T47D (cell line): Measurements from ENCODE around the gene GSTT2.

Experiments used
- DNase-seq, 2 experiments: peaks; one replicate each; pipeline versions ENCODE4 v3.0.0 to v3.0.0-alpha.2; 2011 to 2012; ENCODE audit warnings: low read depth in 1 of 2, low spot score in 1 of 2
- JUND ChIP-seq: IDR thresholded peaks from 2 replicates; pipeline ENCODE4 v1.6.1; 2012; ENCODE audit warnings: low read depth
- in situ Hi-C: cut with HindIII; loops from 2 replicates; pipeline ENCODE4 v1.10.0; 2016; ENCODE audit warnings: low sequenced_read_pairs, low pct_unique_long_range_greater_than_20kb

Gene GSTT2

DNA sequence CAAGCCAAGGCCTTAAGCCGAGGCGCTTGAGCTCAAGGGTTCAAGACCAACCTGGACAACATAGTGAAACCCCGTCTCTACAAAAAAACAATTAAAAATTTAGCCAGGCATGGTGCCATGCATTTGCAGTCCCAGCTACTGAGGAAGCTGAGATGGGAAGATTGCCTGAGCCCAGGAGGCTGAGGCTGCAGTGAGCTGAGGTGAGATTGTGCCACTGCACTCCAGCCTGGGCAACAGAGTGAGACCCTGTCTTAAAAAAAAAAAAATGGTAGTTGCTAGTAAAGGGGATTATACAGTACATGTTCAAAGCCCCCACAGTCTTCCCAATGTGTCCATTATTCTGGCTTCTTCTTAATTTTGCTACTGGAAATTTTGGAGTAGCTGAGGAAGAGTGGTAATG lies 49.4 kb downstream of the GSTT2 start:
- no peak for DNase-seq
- no peak for TF ChIP-seq JUND

DNA sequence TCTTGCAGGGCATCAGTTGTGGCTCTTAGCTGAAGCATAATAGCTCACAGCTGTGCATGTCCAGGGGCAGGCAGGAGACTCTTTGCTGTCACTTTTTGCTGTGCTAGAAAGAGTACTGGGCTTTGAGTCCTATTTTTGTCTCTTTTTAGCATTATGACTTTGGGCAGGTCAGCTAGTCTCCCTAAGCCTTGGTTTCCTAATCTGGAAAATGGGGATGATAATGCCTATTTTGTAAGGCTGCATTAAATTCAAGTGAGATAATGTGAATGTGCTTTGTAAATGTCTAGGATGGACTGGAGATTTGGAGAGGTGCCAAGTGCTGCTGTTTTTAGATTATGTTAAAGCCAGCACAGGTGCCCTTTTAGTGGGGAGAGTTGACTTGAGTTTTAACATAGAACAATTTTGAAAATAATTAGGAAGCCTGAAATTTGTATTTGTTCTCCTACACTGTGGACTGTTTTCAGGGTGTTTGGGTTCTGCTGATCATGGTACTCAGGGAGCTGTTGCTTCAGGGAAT lies 50.3 kb downstream of the GSTT2 start:
- no peak for DNase-seq
- in situ Hi-C loops, result no loop called here

More for the DNA sequence above, 49.4 kb downstream of the GSTT2 start:
- in situ Hi-C loops, result no loop called here

More for the DNA sequence above, 50.3 kb downstream of the GSTT2 start:
- TF ChIP-seq JUND, result no peak
